Activated CD4-positive, alpha-beta T cell treated with anti-CD3 and anti-CD28 coated beads for 1 hour (primary cell): Measurements from ENCODE around the gene CACNA2D3.
"Not testable (repeated sequence)": the region's sequence is repeated elsewhere in the genome, so short reads cannot be mapped to it uniquely, and the experiment has no call there.

Experiments used
- DNase-seq: peaks from one replicate; pipeline ENCODE4 v3.0.0-alpha.2; 2020

The CACNA2D3 gene

DNA sequence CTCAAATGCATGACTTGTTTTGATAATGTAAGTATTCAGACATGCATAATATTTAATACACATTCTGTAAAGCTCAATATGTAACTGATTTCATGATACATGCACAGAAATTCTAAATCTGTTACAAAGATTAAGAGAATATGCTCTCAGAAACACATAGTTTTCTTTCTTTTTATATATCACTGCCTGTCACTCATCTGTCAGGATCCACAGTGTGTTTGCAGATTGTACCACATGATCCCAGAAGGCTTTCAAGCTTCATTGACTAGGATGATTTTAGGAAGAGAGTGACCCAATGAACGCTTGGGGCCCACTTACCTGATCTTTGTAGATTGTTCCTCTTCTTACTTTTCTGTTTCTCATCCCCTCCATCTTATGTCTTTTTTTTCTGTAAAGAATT is 261.9 kb downstream of the CACNA2D3 start:
- DNase-seq, result no peak

DNA sequence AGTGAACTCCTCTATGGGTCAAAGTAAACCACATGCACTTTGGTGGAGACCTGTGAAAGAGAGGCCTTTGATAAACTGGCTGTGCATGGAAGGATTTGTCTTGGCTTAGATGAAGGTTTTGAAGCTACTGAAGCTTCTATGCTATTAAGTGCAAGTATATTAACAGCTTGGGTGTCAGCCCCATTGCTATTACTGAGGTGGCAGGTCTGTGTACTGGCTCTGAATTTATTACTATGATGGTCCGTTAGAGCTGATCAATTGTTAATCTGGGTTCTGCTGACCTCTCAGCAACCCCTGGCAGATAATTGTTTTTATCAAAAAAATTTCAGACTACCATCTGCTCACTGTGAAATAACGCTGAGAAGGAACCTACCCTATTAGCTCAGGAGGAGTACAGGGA is 268.2 kb downstream of the CACNA2D3 start:
- DNase-seq, result no peak

DNA sequence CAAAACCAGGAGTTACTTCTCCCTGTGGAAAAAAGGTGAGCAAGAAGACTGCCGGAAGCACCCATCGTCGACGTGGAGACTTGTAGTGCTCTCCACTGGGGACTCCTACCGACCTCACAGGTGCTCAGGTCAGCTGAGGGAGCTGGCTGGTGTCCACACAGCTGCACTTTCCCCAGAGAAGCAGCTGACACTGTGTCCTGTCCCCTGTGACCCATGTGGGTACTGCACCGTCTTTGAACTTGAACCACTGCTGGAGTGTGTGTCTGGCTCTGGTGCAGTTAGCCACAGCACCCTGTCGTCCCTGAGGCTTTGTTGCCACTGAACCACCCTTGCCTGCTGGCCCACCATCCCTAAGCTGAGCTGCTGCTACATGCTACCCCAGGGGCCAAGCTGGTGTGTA is 270.8 kb downstream of the CACNA2D3 start:
- no peak for DNase-seq

DNA sequence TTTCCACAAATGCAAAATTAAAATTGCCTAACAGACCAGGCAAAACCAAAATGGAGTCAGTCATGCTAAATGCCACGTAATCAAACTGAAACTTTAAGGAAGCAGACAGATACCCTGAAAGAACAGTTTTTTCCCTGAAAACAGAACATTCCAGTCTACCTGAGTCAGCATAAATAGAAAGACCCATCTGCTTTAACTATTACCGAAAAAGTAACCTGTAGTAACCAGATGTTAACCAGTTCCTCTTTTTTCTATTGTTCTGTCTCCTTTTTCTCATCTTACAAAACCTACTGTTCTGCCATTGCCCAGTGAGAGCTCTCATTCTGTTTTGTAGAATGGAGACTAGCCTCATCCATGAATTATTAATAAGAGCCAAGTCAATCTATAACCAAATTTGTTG is 286.0 kb downstream of the CACNA2D3 start:
- no peak for DNase-seq

DNA sequence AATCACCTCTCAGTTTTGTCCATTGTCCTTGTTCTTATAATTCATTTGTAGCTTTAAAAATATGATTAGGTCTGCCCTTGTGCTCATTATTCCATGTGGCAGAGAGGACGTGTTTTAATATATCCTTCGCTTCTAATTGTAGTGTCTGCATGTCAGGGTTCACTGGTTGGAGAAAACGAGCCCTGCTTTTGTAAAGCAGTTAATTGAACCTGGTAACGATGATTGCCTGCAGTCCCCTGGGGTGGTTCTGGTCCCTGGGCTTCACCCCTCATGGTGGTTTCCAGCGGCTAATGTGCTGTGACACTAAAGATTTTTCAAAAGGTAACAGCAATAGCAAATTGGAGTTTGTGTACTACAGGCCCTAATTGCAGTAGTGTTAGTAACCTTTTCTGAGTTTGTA is 299.6 kb downstream of the CACNA2D3 start:
- no peak for DNase-seq

DNA sequence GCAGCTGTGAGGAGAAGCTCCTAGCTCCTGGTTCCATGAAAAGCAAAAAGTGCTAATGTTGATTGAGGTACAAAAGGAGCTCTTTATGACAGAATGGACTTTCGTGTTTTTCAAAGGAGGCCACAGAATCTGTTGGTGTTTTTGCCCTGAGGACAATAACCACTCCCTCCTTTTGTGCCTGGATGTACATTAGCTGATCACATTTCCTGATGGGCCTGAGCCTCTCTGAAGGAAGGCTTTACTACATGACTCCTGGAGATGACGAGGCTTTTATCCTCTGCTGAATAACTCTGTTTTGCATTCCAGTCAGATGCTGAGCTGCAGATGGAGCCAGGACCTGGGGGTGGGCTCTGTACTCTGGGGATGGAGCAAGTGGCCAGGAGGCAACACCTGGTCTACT is 301.9 kb downstream of the CACNA2D3 start:
- DNase-seq, result no peak

DNA sequence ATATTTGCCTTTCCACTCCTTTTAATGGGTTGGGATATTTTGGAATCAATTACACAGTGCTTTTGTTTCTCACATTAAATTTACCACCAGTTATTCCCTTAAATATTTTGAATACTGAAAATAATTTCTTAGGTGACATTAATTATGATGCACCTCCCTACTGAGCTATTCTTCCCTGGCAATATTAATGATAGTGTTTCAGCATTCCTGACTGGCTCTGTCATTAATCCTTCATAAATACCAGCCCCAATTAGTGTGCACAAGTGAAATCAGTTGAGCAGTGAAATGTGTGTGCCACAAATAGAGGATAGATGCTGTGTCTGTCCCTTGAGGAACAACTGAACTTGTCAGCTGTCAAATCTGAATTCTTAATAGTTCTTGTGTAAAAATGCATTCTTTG is 304.0 kb downstream of the CACNA2D3 start:
- no peak for DNase-seq

DNA sequence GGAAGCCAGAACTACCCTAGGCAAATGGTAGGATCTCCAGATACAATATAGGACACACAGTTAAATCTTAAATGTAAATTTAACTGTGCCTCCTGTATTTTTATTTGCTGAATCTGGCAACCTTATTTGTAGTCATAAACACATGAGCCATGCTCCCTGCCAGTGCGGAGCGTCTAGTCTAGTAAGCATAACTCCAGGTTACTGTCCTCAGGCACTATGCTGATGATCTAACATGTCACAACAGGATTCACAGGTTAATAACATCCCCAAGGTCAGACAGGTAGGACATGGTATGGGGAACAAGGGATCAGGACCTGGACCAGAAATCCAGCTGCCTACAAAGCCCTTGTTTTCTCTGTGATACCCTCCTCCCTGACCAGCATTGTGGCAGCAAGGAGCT is 305.1 kb downstream of the CACNA2D3 start:
- DNase-seq, result no peak

DNA sequence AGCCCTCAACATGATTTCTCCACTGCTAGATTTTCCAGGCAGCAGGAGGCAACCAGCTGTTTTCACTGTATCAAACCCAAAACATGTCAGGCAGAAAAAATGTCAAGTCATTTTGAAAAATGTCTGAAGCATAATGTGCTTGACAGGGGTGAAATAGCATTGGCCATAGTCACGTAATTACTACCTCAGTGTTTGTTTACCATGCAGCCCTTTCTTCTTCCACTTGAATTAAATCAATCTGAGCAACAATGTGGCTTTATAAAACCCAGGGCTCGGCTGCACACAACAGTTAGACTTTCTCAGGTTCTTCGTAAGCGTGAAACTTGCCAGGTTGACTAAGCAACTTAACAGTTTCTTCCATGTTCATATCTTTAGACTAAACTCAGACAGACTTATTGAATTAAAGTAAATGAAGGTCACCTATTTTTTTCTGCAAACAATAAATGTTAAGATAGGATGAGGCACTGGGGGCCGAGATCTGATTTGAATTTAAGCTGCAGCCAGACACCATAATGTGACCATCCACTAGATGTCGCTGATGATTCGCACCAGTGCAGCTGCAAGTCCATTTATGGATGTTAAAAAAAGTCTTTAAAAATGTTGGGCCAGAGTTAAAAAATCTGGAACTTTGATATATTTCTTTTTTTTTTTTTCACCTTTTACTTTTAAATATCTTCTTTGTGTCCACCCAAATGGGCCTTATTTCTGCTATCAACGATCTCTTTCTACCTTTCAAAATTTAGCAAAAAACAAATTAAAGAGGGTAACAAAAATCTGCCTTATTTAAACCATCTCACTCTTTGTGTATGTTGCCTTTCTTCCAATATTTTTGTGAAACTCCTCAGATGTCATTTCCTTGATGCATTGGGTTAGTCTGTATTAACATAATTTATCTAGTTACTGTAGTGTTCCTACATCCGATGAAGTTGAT is 305.9 kb downstream of the CACNA2D3 start:
- no peak for DNase-seq

DNA sequence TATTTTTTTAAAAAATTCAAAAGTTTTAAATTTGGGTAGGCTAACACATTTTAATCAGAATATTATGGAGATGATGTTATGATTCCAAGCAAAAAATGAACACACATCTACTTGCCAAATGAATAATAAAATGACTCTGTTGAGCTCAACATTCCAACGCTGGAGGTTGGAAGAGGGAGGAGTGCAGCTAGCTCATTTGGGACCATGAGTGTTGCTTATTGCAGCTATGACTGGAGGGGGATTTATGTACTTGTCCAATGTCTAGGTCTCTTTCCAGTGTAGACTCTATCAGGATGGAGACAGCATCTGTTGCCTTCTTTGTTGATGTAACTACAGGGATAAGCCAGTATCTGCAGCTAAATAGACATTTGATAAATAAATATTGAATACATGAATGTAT is 310.6 kb downstream of the CACNA2D3 start:
- no peak for DNase-seq

DNA sequence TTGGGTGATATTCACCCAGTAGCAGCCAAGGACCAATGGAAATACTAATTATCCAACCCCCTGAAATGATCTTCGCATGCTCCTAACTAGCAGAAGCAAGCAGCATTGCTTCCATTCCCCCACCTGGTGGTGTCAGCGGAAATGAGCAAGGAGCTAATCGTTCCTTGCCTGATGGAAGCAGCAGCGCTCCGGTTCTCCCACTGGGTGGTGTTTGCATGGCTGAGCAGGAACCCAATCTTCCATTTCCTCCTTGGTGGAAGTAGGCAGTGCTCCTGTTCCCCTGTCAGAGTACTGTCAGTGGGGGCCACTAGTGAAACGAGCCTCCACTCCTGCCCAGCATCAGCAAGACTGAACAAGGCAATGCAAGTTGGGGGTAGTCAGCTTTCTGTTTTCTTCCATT is 311.5 kb downstream of the CACNA2D3 start:
- DNase-seq, result no peak

DNA sequence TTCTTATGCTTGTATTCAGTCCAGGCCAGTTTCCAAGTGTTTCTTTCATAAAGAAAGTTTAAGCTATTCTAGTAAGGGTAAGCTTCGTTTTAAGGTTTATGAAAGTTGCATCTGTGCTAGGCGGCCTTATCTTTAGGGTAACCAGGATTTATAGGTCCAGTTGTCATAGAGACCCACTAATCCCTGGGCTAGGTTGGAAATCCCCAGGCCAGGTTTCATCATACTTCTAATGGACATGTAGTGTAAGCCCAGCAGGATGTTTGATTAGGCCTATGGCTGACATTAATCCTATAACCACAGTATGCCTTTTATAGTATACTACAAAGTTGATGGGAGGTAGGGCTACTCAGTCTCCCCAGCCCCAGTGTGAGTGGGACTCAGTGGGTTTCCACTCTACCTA is 312.4 kb downstream of the CACNA2D3 start:
- DNase-seq, result no peak

DNA sequence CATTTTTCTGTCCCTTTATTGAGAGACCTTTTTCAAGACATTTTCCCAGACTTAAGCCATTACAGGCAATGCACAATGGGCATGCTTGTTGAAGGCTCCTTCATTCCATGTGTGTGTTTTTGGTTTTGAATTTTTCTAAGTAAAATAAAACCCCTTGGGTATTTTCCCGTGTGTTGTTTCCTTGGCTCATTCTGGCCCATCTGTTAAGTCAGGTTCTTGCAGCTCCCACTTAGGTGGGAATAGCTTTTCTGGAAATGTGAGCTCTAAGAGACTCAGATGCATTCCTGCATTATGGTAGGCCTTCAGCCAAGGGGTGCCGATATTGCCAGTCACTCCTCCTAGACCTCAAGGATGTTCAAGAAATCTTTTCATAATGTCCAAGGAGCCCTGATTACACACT is 314.9 kb downstream of the CACNA2D3 start:
- no peak for DNase-seq

DNA sequence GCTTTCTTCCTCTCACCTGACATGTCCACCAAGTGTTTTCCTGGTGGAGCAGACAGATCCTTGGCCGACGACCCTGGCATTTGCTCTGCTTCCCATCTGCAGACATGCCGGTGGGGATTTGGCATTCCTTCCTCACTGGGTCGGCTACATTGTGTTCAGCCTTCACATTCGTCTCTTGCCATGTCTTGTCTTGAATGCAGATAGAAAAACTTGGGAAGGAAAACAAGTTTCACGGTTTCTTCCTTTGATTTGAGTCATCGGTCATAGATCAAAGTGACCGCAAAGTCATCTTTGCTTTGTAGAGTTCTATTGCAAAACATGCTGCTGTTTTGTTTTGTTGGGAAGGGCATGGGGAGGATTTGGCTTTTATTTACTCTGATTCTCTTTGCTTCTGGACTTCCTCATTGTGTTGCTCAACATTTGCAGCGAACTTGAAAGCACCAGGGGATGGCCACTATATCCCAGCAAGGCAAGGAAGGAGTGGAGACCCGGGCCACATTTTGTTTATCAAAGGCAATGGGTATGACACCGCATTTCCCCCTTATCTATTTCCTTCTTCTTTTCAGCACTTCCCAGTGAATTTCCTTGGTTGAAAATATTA is 321.3 kb downstream of the CACNA2D3 start:
- DNase-seq, result no peak

DNA sequence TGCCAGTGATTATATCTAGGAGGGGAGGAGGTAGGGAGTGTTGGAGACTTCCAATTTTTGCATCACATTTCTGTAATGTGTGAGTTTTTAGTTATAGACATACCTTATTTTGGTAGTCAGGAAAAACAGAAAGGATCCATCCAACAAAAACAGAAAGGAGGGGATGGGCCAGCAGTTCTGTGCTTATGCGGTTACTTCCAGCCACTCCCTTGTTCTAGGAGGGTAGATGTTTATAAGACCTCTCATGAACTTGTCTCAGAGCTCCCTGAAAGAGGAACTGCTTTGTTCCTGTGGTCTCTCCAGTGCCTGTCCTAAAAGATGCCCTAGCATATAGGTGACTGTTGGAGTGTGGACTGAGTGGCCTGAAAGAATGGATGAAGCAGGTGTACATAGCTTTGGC is 323.3 kb downstream of the CACNA2D3 start:
- no peak for DNase-seq

DNA sequence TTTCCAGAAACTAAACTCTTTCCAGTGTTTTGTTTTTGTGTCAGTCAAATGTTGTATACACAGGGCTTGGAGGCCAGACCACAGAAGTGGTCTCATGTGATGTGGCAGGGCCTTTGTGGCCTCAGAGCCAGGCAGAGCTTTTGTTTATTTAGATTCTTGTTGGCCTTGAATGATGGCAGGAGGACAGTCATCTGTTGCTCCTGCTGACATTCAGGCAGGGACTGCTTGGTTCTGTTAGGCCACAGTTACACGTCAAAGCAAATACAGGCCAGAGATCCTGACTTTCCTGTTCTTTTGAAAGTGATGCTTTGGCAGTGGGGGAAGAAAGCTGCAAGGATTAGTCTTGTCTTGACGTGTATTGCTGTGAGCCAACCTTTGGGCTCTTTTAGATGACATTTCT is 325.1 kb downstream of the CACNA2D3 start:
- DNase-seq, result no peak

DNA sequence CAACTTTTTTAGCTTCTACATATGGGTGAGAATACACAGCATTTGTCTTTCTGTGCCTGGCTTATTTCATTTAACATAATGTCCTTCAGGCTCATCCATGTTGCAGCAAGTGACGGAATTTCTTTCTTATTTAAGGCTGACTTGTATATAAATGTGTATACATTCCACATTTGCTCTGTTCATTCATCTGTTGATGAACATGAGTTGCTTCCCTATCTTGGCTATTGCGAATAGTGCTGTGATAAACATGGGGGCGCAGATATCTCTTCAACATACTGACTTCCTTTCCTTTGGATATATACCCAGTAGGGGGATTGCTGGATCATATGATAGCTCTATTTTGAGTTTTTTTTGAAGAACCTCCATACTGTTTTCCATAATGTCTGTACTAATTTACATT is 332.5 kb downstream of the CACNA2D3 start:
- DNase-seq, result no peak

DNA sequence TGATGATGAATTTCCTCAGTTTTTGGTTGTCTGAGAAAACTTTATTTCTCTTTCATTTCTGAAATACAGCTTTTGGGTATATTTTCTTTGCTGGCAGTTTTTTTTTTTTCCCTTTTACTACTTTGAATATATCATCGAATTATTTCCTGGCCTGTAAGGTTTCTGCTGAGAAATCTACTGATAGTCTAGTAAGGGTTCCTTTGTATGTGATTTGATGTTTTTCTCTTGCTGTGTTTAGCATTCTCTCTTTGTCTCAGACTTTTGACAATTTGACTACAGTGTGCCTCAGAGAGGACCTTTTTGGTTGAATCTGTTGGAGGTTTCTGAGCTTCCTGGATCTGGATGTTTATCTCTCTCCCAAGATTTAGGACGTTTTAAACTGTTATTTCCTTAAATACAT is 336.0 kb downstream of the CACNA2D3 start:
- no peak for DNase-seq

DNA sequence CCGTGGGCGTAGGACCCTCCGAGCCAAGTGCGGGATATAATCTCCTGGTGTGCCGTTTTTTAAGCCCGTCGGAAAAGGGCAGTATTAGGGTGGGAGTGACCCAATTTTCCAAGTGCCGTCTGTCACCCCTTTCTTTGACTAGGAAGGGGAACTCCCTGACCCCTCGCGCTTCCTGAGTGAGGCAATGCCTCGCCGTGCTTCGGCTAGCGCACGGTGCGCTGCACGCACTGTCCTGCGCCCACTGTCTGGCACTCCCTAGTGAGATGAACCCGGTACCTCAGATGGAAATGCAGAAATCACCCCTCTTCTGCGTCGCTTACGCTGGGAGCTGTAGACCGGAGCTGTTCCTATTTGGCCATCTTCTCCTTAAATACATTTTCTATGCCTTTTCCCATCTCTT is 342.2 kb downstream of the CACNA2D3 start:
- not testable (repeated sequence) for DNase-seq

DNA sequence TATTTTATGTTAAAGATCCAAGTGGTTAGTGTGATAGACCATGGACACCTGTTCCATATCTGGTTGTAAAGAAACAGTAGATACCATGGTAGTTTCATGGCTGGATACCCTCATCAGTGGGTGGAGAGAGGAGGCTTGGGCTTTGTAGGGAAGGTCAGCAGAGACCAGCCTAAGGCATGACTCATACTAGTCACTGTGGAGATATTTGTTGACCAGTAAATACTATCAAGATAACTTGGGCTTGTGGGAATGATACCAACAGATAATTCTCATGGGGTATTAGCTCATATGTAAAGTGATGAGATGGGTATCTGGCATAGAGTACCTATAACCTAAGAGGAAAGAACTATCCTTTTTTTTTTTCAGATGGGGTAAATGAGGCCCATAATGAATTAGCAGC is 354.5 kb downstream of the CACNA2D3 start:
- no peak for DNase-seq

DNA sequence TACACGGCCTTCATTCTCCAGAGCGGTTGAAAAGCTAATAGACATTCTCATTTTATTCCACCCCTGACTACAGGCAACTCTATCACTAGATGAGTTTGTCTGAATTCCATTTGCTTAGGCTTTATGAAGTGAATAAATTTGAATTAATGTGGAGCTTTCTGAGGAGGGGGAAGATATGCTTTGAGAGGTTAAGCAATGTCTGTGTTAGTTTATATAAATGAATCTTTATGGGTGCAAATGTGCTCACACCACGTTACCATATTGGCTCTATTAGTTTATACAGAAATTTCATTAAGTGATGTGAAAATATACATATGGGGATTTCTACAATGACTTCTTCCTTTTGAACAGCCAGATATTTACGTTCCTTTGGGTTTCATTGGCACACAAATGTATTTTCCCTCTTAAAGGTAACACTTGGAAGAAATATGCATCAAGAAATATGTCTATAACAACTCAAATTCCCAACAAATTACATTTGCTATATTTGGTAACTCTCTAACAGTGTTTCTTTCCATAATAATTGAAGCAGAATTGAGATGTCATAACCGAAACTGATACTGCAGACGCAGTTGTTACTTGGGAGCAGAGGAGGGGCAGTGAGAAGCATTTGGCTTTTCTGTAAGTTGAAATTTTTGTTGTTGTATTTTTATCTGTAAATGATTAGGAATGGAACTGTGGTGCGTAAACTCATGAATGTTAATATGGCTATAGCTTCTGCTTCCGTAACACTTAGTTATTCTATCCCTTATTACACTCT is 359.4 kb downstream of the CACNA2D3 start:
- DNase-seq, result no peak

DNA sequence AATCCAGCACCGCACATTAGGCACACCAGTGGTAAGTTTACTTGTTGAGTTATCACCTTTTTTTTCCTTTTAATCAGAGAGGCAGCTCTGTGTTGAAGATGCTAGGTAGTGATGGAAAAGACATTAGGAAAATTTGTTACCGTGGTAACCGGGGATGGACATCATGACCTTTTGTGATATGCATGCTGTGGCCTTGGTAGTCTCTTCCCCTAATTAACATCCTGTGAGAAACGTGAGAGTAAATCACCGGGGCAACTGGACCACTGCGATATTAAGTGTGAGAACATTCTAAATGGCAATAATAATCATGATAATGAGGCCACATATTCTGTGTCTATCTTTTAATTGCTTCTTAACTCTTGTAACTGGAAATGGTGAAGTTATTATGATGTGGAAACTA is 362.0 kb downstream of the CACNA2D3 start:
- DNase-seq, result no peak

DNA sequence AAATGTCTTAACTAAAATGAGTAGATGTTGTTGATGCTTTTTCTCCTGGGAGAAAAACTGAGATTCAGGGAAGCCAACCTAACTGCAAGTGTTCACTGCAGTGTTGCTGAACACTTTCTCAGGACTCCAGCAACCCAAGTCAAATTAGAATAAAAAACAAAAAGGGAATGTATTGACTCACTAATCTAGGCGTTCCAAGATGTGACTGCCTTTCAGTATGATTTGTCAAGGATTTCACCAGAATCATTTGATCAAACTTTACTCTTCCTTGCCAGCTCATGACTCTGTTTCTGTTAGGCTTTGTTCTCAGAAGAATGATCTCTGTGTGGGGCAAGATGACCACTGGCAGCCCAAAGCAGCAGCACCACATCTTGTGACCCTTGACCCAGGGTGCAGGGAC is 364.0 kb downstream of the CACNA2D3 start:
- DNase-seq, result no peak

DNA sequence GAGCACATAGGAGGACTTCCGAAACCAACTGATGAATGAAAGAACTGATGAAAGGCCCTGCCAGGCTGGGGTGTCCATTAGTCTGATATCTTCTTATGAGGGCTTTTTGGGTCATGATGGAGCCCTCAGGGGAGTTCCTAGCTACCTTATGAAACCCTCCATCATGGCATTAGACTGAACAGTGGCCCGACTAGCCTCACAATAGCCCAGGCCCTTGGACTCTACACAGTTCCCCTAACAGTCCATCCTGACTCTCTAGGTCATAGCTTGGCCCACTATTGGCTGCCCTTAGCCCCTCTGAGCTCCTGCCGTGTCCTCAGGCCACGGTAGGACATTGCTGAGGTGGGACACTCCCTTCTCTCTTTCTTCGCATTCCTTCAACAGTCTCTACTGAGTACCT is 365.9 kb downstream of the CACNA2D3 start:
- DNase-seq, result no peak
